GM10248 (cell line): ENCODE data around the gene NOTCH4.
"Not testable (repeated sequence)": the region's sequence is repeated elsewhere in the genome, so short reads cannot be mapped to it uniquely, and the experiment has no call there.

Experiments used
- CTCF ChIA-PET: fragments of 300-600 bp; sonication (Branson Sonifier 250); formaldehyde crosslinking; extraction: SDS; loops from one replicate; lab custom pipeline; 2021; ENCODE audit warnings: antibody characterized with exemption; lab: Yijun Ruan, JAX
- POLR2A ChIA-PET: fragments of 350-650 bp; sonication (Branson Sonifier 250); formaldehyde crosslinking; extraction: SDS; loops from one replicate; lab custom pipeline; 2020; ENCODE audit warnings: antibody characterized with exemption; lab: Yijun Ruan, JAX
- DNase-seq: peaks from one replicate; pipeline ENCODE4 v3.0.0; 2012; ENCODE audit errors: extremely low spot score
- TF ChIP-seq, protein P1 (sequence below): IDR thresholded peaks from 2 replicates; pipeline ENCODE4 v1.5.1; 2012; ENCODE audit warnings: mild to moderate bottlenecking, low read depth; ENCODE audit errors: extremely low read depth, missing control alignments, control extremely low read depth

NOTCH4 gene

DNA sequence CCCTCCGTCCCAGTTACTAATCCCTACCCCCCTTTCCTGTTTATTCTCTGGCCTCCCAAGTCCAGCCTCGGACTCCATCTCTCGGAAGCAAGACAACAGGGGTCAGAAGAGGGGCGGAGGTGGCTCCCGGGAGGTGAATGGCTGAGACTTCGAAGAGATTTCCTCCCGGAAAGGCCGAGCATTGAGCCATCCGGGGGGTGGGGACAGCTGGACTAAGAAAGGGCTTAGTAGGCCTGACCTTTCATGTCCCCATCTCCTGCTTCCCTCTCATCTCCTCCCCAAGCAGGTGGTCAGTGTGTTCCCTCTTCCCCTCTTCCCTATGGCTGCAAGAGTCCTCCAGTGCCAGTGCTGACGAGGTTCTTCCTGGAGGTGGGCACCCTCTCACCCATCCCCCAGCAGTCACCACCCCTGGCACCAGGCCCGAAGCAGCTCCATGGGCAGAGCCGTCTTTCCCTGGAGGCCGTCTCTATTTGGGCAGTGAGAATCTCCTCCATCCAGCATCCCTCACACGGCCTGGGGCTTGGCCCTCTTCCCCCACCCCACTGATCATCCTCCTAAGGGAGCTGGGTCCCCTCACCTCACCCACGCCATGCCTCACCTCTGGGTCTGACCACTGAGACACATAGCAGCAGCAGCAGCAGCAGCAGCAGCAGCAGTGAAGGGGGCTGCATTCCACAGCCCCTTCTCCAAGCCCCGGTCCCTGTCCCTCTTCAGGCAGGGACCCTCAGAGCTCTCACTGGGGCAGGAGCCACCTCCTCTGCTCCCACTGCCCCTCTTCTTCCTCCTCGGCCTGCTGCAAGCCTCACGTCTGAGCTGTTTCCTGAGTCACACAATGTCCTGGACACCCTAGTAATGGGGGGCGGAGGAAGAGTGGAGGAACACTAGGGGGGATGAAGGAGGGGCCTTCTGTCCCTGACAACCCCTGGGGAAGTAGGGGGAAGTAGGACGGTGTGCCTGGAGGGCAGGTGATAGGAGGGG is at the start of gene NOTCH4:
Gene NOTCH4 (minus strand): TSS at position 810 of the 978 bp plus-strand sequence. CDS start 139 bp downstream, at position 671.
- TF ChIP-seq, protein P1, sequence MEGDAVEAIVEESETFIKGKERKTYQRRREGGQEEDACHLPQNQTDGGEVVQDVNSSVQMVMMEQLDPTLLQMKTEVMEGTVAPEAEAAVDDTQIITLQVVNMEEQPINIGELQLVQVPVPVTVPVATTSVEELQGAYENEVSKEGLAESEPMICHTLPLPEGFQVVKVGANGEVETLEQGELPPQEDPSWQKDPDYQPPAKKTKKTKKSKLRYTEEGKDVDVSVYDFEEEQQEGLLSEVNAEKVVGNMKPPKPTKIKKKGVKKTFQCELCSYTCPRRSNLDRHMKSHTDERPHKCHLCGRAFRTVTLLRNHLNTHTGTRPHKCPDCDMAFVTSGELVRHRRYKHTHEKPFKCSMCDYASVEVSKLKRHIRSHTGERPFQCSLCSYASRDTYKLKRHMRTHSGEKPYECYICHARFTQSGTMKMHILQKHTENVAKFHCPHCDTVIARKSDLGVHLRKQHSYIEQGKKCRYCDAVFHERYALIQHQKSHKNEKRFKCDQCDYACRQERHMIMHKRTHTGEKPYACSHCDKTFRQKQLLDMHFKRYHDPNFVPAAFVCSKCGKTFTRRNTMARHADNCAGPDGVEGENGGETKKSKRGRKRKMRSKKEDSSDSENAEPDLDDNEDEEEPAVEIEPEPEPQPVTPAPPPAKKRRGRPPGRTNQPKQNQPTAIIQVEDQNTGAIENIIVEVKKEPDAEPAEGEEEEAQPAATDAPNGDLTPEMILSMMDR = no peak
- POLR2A ChIA-PET = no interaction called here
- DNase-seq = no peak
- CTCF ChIA-PET = interaction anchor here (0.9 kb wide), 1 partner anchor 21 kb away, joined by 3 read pairs; no protein-coding TSS in a partner anchor

DNA sequence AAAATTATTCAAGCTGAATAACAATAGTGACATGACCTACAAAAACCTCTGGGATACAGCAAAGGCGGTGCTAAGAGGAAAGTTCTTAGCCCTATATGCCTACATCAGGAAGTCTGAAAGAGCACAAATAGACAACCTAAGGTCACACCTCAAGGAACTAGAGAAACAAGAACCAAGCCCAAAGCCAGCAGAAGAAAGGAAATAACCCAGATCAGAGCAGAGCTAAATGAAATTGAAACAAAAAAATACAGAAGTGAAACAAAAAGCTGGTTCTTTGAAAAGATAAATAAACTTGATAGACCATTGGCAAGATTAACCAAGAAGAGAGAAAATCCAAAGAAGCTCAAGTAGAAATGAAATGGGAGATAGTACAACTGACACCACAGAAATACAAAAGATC is 47.6 kb upstream of the NOTCH4 start:
- DNase-seq = no peak
- ChIA-PET CTCF (no interaction called here), POLR2A (no interaction called here)
- TF ChIP-seq, protein P1 = no peak

DNA sequence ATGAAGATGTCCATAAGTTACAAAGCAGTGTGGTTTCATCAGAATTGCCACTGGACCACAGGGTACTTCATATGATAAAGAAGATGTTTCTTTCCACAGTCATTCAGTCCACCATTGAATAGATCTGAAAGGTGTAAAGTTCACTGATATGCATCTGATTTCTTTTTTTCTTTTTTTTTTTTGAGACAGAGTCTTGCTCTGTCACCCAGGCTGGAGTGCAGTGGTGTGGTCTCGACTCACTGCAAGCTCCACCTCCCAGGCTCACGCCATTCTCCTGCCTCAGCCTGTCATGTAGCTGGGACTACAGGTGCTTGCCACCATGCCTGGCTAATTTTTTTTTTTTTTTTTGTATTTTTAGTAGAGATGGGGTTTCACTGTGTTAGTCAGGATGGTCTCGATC is 44.6 kb upstream of the NOTCH4 start:
- DNase-seq = peak; percentile 18
- CTCF ChIA-PET = interaction anchor here (0.6 to 1.6 kb wide), 5 partner anchors 13 to 941 kb away, joined by 3 to 8 read pairs (median 3); no protein-coding TSS in a partner anchor
- POLR2A ChIA-PET = not testable (repeated sequence)

DNA sequence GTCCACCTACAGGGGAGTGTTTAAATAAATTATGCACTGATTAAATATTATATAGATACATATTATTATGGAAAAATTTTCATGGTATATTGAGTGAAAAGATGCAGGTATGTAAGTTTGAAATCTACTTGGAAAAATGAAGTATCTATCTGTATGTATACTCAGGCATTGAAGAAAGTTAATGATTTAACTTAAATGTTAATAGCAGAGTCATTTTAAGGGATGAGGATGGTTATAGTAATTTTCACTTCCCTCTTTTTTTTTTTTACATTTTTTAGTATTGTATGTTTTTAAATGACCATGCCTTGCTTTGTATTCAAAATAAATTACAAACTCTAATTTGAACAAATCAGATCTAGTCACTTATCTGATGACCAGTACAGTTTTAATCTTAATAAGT is 43.2 kb upstream of the NOTCH4 start:
- TF ChIP-seq, protein P1 = no peak
- POLR2A ChIA-PET = no interaction called here

DNA sequence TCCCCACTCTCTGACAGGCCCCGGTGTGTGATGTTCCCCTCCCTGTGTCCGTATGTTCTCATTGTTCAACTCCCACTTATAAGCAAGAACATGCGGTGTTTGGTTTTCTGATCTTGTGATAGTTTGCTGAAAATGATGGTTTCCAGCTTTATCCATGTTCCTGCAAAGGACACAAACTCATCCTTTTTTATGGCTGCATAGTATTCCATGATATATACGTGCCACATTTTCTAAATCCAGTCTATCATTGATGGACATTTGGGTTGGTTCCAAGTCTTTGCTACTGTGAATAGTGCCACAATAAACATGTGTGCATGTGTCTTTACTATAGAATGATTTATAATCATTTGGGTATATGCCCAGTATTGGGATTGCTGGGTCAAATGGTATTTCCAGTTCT is 33.4 kb upstream of the NOTCH4 start:
- DNase-seq, POLR2A ChIA-PET: not testable (repeated sequence)
- CTCF ChIA-PET = interaction anchor here (4.9 kb wide), 1 partner anchor 12 kb away, joined by 39 read pairs; no protein-coding TSS in a partner anchor

More for the DNA sequence above, 43.2 kb upstream of the NOTCH4 start:
- no peak for DNase-seq
- CTCF ChIA-PET = interaction anchor here (0.7 to 1.6 kb wide), 4 partner anchors 11 to 147 kb away, joined by 3 to 8 read pairs (median 3); no protein-coding TSS in a partner anchor

DNA sequence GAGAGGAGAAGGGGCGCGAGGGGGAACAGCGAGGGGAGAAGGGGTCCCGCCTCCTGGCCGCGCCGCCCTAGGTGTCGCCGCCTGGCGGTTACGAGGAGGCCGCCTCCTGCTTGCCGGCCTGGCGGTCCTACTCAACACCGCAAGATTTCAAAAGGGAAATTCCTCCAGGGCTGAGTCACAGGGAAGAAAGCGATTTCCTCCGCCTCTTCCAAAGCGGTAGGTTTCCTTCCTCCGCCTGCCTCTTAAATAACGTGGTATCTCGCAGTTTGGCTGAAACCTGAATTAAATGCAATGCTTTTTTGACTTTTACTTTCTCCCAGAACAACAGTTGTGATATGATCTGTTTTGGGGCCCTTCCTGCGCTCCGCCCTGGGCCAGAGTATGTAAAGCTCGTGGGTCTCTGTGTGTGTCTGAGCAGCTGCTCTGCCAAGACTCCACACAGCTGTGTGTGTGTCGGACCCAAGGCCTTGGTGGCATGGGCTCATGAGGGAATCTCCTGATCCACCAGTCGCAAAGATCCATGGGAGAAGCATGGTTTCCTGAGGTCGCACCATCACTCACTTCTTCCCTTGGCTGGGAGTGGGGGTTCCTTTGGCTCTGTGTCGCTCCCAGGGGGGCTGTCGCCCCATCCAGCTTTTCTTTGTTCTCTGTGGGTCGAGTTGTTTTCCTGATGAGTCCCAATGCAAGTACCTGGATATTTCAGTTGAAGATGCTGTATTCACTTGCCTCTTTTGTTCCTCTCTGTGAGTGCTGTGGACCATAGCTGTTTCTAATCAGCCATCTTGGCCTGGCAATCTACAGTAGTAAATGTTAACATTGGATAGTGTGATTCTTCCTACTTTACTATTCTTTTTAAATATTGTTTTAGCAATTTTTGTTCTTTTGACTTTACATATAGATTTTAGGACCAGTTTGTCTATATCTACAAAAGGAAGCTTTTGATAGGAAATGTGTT is 31.6 kb upstream of the NOTCH4 start:
- TF ChIP-seq, protein P1 = peak; percentile 70
- ChIA-PET CTCF (interaction anchor here (0.7 to 4.9 kb wide), 10 partner anchors 8 to 450 kb away, joined by 3 to 39 read pairs (median 4); no protein-coding TSS in a partner anchor), POLR2A (no interaction called here)
- DNase-seq = peak; percentile 61

DNA sequence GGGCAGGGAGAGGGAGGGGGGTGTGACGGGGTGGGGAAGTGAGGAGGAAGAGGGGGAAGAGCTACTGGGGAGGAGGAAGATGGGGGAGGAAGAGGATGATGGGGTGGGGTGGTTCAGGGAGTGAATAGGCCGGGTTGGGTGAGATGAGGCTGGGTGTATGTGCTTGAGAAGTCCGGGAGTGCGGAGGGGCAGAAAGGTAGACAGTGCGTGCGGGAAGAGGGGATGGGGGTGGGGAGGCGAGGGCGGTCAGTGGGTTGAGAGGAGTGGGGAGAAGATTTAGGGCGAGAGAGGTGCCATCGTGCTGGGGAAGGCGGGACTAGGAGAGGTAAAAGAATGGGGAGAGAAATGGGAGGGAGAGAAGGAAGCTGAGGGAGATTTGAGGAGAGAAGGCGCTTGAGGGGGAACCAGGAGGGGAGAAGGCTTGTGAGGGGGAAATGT is 30.9 kb upstream of the NOTCH4 start:
- DNase-seq = no peak
- TF ChIP-seq, protein P1 = no peak
- ChIA-PET POLR2A (interaction anchor here (0.6 kb wide), 1 partner anchor 1033 kb away, joined by 6 read pairs; no protein-coding TSS in a partner anchor), CTCF (interaction anchor here (0.7 to 4.9 kb wide), 8 partner anchors 9 to 449 kb away, joined by 3 to 39 read pairs (median 4); no protein-coding TSS in a partner anchor)
